ENCODE data around the gene RPAP2. TPM values are rescaled to one million over a fixed set of nuclear protein-coding genes. Genes with fewer than 3 reads are reported as not detected.

The RPAP2 gene
- total RNA-seq, 1 donor, result 8.7 TPM

- Histone ChIP-seq H3K27ac (ENCODE audit: low read depth, low read length) (no peak overlapping the region), H3K4me2 (ENCODE audit: insufficient read depth, low read length) (no peak overlapping the region), H3K4me3 (ENCODE audit: insufficient read depth, low read length) (no peak overlapping the region), H3K4me1 (ENCODE audit: insufficient read depth, low read length) (no peaks in the 10 kb centered on the region), H3K27me3 (ENCODE audit: insufficient read depth, low read length) (no peaks in the 10 kb centered on the region), H4K20me1 (ENCODE audit: insufficient read depth, low read length) (no peaks in the 10 kb centered on the region), H2AFZ (ENCODE audit: low read length) (no peak overlapping the region), H3K9me3 (ENCODE audit: low read depth, low read length) (no peaks in the 10 kb centered on the region), H3K36me3 (ENCODE audit: insufficient read depth, low read length) (peaks cover 15% of the 10 kb centered on the region), H3K79me2 (ENCODE audit: insufficient read depth, low read length) (no peaks in the 10 kb centered on the region)
- no peak for TF ChIP-seq CTCF (IDR thresholded peaks at IDR 0.05; ENCODE audit: extremely low read depth, low read depth, low read length)
- DNase-seq (ENCODE audit: insufficient read length, low spot score, missing footprints), result peak; percentile 13
These were observed 17.1 kb downstream of the RPAP2 start for GRCh38 chr1:92315766-92316599.

- Histone ChIP-seq H3K36me3 (ENCODE audit: insufficient read depth, low read length) (peaks cover 9% of the 10 kb centered on the region), H3K79me2 (ENCODE audit: insufficient read depth, low read length) (no peaks in the 10 kb centered on the region), H3K27me3 (ENCODE audit: insufficient read depth, low read length) (no peaks in the 10 kb centered on the region), H2AFZ (ENCODE audit: low read length) (no peak overlapping the region), H4K20me1 (ENCODE audit: insufficient read depth, low read length) (no peaks in the 10 kb centered on the region), H3K4me3 (ENCODE audit: insufficient read depth, low read length) (no peak overlapping the region), H3K4me2 (ENCODE audit: insufficient read depth, low read length) (no peak overlapping the region), H3K4me1 (ENCODE audit: insufficient read depth, low read length) (no peaks in the 10 kb centered on the region), H3K9me3 (ENCODE audit: low read depth, low read length) (no peaks in the 10 kb centered on the region), H3K27ac (ENCODE audit: low read depth, low read length) (no peak overlapping the region)
- no peak for DNase-seq (ENCODE audit: insufficient read length, low spot score, missing footprints)
- no peak for TF ChIP-seq CTCF (IDR thresholded peaks at IDR 0.05; ENCODE audit: extremely low read depth, low read depth, low read length)
These were observed 19.1 kb downstream of the RPAP2 start for GRCh38 chr1:92317836-92318493.

GRCh38 chr1:92323473-92324453, 24.9 kb downstream of the RPAP2 start:
- Histone ChIP-seq H3K4me2 (ENCODE audit: insufficient read depth, low read length) (no peak overlapping the region), H3K27ac (ENCODE audit: low read depth, low read length) (no peak overlapping the region), H3K27me3 (ENCODE audit: insufficient read depth, low read length) (no peaks in the 10 kb centered on the region), H4K20me1 (ENCODE audit: insufficient read depth, low read length) (no peaks in the 10 kb centered on the region), H3K4me3 (ENCODE audit: insufficient read depth, low read length) (no peak overlapping the region), H3K79me2 (ENCODE audit: insufficient read depth, low read length) (no peaks in the 10 kb centered on the region), H3K4me1 (ENCODE audit: insufficient read depth, low read length) (no peaks in the 10 kb centered on the region), H3K9me3 (ENCODE audit: low read depth, low read length) (no peaks in the 10 kb centered on the region), H3K36me3 (ENCODE audit: insufficient read depth, low read length) (peaks cover 22% of the 10 kb centered on the region), H2AFZ (ENCODE audit: low read length) (no peak overlapping the region)
- no peak for DNase-seq (ENCODE audit: insufficient read length, low spot score, missing footprints)
- TF ChIP-seq CTCF (IDR thresholded peaks at IDR 0.05; ENCODE audit: extremely low read depth, low read depth, low read length), result no peak
